GM19397 (cell line): ENCODE results near the gene KRTAP2-1.
"Not testable (repeated sequence)": the region's sequence is repeated elsewhere in the genome, so short reads cannot be mapped to it uniquely, and the experiment has no call there.

Experiments used
- ATAC-seq: cut with Tn5 transposase; IDR thresholded peaks from one replicate; pipeline ENCODE4 v1.9.1; 2021; ENCODE audit warnings: mild to moderate bottlenecking, moderate library complexity; ENCODE audit not compliant: unreplicated experiment

The KRTAP2-1 gene, protein sequence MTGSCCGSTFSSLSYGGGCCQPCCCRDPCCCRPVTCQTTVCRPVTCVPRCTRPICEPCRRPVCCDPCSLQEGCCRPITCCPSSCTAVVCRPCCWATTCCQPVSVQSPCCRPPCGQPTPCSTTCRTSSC

DNA sequence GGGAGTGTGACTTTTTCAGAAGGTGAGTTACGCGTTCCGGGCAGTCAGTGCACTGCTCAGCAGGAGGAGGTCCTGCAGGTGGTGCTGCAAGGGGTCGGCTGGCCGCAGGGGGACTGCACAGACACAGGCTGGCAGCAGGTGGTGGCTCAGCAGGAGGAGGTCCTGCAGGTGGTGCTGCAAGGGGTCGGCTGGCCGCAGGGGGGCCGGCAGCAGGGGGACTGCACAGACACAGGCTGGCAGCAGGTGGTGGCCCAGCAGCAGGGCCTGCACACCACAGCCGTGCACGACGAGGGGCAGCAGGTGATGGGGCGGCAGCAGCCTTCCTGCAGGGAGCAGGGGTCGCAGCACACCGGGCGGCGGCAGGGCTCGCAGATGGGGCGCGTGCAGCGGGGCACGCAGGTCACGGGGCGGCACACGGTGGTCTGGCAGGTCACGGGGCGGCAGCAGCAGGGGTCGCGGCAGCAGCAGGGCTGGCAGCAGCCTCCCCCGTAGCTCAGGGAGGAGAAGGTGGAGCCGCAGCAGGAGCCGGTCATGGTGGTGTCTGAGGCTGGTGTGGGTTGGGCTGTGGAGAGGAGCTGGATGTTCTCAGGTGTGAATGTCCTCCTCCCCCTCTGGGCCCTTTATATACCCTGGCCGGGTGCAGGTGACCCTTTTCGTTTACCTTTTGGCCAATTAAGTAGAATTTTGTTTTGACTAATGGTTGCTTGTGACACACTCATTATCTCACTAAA is at the start of gene KRTAP2-1:
TSS of gene KRTAP2-1 (minus strand) at position 582 of the 731 bp plus-strand sequence. CDS start at position 533, 49 bp downstream.
- not testable (repeated sequence) for ATAC-seq

DNA sequence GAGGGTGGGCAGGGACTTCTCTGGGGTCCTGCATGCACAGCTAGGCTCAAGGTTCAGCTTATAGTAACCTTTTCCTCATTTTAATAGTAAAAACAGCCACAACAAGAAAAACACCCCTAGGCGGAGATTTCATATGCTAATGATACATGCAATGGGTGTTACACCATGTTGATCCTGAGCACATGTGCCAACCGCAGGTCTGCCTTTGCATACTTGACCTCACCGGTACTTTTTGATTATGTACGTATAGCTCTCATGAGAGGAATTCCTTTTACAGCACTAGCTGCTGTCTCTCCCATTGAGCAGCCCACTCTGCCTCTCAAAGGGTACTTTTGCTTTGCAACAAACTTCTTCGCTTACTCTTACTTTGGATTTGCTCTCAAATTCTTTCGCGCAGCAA is 48.9 kb upstream of the KRTAP2-1 start:
- ATAC-seq = no peak

DNA sequence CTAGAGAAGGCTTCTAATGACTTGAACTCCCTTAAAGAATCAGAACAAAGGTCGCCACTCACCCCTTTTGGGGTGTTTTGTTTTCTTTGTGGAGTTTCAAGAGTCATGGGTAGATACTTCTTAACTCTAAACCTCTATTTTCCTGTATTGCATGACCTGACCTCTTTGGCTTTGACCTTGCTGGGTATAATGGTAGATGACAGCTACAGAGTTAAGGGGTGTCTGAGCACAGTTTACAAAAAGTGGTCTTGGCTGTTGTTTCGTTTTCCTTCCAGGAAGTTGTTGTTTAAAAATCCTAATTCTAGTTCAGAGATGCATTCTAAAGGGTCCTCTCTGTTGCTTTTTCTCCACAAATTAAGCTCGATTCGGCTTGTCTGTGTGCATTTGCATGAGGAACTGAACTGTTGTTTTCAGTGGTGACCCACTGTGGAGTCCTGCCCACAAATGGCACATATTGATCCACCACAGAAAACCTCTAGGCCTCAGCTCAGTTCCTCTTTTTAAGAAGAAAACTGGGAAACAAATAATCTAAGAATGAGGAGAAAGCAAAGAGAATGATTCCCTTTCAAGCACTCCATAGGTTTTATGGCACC is 41.7 kb upstream of the KRTAP2-1 start:
- not testable (repeated sequence) for ATAC-seq

DNA sequence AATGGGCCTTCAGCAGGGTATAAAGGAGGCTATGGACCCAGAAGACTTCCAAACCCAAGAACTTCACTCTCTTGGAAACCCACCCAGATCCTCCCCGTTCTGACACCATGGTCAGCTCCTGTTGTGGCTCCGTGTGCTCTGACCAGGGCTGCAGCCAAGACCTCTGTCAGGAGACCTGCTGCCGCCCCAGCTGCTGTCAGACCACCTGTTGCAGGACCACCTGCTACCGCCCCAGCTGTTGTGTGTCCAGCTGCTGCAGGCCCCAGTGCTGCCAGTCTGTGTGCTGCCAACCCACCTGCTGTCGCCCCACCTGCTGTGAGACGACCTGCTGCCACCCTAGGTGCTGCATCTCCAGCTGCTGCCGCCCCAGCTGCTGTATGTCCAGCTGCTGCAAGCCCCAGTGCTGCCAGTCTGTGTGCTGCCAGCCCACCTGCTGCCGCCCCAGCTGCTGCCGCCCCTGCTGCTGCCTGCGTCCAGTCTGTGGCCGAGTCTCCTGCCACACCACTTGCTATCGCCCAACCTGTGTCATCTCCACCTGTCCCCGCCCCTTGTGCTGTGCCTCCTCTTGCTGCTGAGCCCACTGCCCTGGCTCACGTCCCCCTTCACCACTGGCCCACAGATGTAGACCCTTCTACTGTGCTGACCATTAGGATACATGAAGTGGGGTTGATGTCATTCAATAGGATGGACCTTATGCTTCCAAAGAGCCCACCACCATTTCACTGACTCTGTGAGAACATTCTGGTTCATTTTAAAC is 37.2 kb upstream of the KRTAP2-1 start, which contains the start of gene KRTAP4-7:
TSS of gene KRTAP4-7 (plus strand) at position 51 of the 757 bp plus-strand sequence. CDS start at position 108, 57 bp downstream.
- not testable (repeated sequence) for ATAC-seq

DNA sequence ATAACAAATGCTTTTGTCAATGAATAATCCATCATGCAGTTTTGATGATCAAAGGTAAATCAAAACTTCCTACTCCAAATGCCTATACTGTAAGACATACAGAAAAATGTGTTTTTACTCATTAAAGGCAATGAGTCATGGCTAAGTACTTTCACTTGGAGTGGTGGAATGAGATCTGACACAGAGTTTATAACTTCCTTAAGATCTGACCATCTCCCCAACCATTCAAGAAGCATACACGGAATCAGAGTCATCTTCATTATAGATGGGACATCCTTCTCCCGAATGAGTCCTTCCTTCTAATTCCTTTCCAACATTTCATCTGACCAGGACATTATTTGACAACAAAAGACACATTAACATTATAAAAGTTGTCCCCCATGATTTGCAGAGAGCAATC is 36.3 kb upstream of the KRTAP2-1 start:
- not testable (repeated sequence) for ATAC-seq

DNA sequence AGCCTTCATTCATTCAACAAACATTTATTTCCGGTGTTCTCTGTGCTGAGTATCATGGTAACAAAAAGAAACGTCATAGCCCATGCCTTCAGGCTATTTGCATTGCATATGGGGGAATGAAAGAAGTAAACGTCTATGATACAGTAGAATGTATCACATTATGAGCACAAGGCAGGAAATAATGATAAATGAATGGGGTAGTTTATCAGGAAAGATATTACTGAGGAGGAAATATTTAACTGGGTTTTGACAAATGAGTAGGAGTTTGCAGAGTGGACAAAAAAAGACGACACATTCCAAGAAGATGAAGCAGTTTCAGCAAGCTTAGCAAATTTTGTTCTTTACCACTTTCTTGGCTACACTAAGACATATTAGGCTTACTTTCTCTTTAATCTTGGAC is 35.5 kb upstream of the KRTAP2-1 start:
- ATAC-seq = no peak

DNA sequence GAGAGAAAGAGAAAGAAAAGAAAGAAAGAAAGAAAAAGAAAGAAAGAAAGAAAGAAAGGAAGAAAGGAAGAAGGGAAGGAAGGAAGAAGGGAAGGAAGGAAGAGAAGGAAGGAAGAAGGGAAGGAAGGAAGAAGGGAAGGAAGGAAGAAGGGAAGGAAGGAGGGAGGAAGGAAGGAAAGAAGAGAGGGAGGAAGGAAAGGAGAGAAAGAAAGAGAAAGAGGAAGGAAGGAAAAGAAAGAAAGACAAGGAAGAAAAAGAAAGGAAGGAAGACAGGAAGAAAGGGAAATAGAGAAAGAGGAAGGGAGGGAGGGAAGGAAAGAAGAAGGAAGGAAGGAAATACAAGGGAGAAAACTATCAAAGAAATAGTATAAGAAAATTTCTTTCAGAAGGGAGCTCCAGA is 29.7 kb upstream of the KRTAP2-1 start:
- no peak for ATAC-seq

DNA sequence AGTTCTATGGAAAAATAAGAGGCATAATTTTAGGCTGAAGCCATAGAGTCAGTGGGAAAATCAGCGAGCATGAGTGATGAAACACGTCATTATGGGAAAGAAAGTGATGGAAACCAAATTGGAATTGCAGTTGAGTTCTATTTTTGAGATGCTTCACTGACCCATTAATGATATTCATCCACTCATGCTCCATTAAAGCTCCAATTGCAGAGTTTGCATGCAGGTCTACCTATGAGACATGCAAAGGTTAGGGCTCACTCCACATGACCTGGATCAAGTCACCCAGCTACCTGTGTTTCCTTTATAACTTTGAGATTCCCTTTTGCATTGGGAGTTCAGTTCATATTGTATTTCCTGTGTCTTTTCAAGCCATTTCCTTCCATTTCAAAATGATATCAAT is 26.6 kb upstream of the KRTAP2-1 start:
- no peak for ATAC-seq

DNA sequence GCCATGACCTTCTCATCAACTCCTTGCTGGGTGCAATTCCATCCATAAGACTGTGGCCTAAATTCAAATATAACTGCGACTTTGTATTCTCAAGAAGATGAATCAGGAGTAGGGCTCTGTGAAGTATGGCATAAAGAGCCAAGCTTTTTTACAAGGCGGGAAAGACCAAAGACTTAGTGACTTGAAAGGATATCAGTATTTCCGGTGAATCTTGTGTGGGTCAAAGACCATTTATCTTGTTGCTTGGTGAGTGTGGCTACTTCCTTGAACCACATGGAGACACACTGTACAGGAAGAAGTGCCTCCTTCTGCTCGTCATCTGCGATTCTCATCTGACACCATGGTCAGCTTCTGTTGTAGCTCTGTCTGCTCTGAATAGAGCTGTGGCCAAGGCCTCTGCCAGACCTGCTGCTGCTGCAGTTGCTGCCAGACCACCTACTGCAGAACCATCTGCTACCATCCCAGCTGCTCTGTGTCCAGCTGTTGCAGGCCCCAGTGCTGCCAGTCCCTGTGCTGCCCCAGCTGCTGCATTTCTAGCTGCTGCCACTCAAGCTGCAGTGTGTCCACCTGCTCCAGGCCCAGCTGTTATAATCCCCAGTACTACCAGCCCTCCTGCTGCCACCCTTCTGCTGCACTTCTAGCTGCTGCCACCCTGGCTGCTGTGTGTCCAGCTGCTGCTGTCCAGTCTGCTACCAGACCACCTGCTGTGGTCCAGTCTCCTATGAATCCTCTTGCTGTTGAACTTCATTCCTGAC is 24.7 kb upstream of the KRTAP2-1 start:
- ATAC-seq = no peak

DNA sequence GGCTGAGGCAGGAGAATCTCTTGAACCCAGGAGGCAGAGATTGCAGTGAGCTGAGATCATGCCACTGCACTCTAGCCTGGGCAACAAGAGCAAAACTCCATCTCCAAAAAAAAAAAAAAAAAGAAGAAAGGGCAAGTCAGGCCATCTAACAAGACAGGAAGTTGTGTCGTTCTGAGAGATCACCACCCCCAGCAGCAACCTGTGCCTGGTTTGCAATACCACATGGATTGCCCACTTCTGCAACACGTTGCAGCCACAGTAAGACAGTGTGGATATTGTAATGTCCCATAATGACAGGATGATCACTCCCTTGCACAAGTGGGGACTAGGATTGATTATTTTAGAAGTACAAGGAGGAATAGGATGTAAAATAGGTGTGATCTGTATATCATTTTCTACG is 21.9 kb upstream of the KRTAP2-1 start:
- no peak for ATAC-seq

DNA sequence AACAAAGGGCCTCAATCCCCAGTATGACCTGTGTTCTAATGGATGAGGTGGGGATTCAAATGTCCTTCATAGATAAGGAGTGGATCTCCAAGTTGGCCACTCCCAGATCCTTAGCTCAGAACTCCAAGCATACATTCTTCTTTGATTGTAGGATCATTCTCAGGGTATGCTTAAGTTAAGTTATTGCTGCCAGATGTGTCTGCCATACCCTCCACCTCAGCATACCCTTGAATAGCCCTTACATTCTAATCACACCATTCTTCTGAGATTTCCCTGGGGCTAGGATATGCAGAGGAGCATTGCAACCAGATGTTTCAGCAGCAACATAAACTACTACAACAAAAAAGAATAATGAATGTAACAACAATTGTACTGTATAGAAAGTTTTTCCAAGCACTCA is 20.2 kb upstream of the KRTAP2-1 start:
- no peak for ATAC-seq

DNA sequence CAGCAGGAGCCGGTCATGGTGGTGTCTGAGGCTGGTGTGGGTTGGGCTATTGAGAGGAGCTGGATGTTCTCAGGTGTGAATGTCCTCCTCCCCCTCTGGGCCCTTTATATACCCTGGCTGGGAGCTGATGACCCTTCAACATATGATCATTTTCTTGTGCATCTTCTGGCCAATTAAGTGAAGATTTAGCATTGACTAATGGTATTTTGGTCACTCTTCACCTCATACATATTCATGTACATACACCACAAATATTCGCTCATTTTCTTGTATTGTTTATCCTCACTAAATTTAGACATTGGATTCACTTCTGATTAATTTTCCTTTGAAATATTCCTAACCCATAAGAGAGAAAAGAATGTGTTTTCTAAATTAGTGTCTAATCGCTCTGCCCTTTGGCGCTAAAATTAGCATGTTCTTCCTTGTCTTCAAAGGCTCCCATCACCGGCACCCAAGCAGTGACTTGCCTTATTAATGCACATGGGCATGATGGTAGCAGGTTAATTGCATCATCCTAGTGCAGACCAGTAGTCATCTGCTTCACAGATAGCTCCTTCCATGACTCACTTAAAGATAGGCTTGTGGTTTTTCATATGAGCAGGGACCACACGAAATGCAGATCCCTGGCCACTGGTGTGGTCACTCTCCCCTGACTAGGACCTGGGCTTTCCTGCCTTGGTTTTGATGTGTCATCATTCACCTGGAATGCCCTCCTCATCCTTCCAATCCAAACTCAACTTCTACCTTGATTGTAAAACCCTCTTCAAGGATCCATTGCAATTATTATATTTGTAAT is 18.9 kb upstream of the KRTAP2-1 start, which contains the start of gene KRTAP2-4:
TSS of gene KRTAP2-4 (minus strand) at position 51 of the 796 bp plus-strand sequence. CDS start at position 17, 34 bp downstream.
- no peak for ATAC-seq

DNA sequence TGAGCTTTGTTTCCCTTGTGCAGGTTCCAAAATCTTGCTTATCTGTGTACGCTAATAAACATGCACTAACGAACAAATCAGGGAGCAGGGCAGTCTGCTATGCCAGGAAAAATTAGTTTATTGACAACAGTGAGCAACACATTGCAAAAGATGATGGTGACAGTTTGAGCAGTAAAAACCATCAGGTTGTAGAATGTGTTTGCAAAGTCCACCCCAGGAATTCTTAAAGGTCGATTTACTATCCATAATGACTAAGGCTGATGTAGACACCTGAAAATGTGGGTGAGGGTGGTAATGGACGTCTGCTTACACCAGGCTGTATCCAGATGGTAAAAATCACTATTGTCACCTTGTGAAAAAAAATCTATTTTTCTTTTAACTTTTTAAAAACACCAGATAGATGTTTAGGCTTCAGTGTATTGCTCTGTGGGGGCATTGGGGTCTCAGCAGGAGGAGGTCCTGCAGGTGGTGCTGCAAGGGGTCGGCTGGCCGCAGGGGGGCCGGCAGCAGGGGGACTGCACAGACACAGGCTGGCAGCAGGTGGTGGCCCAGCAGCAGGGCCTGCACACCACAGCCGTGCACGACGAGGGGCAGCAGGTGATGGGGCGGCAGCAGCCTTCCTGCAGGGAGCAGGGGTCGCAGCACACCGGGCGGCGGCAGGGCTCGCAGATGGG is 18.0 kb upstream of the KRTAP2-1 start:
- ATAC-seq = not testable (repeated sequence)

DNA sequence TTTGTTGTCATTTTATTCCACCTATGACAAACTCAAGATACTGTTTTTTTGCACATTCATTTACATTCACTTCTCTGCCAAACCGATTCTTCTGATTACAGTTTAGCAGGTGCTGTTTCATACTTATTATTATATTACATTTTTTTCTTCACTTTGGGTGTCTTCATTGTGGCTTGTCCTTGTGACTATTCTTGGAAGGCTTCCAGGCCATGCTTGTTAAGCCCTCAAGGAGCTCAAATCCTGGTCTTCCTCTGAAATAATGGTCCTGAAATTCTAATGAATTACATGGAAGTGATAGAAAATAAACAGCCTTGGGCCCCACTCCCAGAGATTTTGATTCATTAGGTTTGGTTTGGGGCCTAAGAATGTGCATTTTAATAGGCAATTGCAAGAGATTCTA is 17.2 kb upstream of the KRTAP2-1 start:
- no peak for ATAC-seq

DNA sequence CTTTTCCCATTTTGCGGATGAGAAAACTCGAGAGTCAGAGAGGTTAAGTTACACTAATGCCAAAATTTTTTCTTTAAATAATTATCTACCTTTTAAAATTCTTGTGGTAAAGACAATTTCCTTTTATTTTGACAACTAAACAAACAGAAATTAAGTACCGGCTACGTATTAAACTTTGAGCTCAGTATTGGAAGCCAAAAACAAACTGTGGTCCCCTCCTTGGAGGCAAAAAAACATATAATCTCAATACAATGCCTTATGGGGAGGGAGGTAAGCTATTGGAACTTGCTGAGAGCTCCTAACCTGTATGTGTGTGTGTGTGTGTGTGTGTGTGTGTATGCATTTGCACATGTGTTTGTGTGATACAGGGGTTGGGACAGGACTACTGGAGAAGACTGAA is 16.3 kb upstream of the KRTAP2-1 start:
- ATAC-seq = no peak

DNA sequence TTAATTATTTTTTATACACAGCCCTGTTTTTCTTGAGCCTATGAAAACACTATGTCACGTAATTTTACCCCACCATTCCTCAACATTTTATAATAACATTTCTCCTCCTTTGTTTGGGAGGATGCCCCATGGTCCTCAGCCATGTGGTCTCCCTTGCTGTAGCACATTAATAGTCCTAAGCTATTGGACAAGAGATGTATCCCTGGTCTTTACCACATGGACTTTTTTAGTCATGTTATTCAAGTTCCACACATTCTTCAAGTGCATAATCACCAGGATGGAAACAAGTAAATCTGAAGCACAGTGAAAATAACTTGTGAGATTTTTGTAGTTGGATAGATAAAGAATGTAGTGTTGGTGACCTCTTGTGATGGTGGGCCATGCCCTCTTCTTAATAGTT is 14.8 kb upstream of the KRTAP2-1 start:
- no peak for ATAC-seq

DNA sequence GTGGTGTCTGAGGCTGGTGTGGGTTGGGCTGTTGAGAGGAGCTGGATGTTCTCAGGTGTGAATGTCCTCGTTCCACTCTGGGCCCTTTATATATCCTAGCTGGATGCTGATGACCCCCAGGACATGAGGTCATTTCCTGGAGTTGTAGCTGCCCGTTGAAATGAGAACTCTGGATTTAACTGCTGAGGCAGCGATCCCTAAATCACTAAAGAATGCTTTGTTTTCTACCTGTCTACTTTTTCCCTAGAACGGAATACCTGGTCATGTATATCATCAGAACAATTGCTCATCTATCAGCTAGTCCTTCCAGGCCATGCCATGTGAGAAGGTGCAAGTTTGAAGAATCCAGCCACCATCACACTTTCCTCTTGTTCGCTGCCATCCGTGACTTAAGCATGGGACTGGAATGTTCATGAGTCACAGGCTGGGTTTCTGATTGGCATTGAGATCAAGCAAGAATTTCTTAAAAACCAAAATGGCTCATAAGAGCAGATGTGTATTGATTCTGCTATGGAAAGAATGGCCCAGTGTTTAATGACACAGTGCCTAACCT is 13.0 kb upstream of the KRTAP2-1 start, which contains the start of gene KRTAP2-3:
TSS of gene KRTAP2-3 (minus strand) at position 63 of the 553 bp plus-strand sequence. CDS start 64 bp downstream, outside the sequence.
- ATAC-seq = no peak

DNA sequence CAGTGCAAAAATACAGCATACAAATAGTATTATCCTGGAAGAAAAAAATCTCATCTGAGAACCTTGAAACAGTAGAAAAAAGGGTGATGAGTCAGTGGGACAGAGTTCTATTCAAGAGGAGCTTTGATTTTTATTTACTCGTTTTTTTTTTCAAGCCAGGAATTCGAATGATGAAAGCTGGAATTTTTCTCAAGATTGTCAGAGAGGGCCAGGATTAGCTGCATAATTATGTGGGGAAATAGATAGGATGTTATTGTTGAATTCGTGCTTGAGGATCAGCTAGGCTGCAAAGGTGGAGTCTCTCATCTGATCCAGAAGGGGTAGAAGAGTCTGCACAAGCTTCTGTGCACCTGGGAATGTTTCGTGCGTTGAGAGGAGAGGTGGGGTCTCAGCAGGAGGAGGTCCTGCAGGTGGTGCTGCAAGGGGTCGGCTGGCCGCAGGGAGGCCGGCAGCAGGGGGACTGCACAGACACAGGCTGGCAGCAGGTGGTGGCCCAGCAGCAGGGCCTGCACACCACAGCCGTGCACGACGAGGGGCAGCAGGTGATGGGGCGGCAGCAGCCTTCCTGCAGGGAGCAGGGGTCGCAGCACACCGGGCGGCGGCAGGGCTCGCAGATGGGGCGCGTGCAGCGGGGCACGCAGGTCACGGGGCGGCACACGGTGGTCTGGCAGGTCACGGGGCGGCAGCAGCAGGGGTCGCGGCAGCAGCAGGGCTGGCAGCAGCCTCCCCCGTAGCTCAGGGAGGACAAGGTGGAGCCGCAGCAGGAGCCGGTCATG is 12.3 kb upstream of the KRTAP2-1 start:
- ATAC-seq = not testable (repeated sequence)
